Mesothelial cell of epicardium (in vitro differentiated cells): ENCODE measurements around the gene HOXD4. TPM values are rescaled to one million over a fixed set of nuclear protein-coding genes. Genes with fewer than 3 reads are reported as not detected.
A peak's percentile ranks its signal among the peaks of the same experiment; 100 is the strongest.

Source experiments
- DNase-seq, 2 experiments: peaks; one replicate each; pipeline ENCODE4 v3.0.0; 2021; ENCODE audit warnings: low spot score in 2 of 2; ENCODE audit not compliant: unreplicated experiment in 2 of 2
- H3K27ac Mint-ChIP-seq: 2 replicates; pipeline ENCODE4 v1.8.0; 2021; ENCODE audit warnings: mixed read lengths
- H3K27me3 Mint-ChIP-seq: 2 replicates; pipeline ENCODE4 v1.8.0; 2021; ENCODE audit warnings: low read depth, mixed read lengths
- H3K36me3 Mint-ChIP-seq: 2 replicates; pipeline ENCODE4 v1.8.0; 2021; ENCODE audit warnings: mixed read lengths
- H3K4me1 Mint-ChIP-seq: 2 replicates; pipeline ENCODE4 v1.8.0; 2021; ENCODE audit warnings: mixed read lengths
- H3K4me3 Mint-ChIP-seq: 2 replicates; pipeline ENCODE4 v1.8.0; 2021; ENCODE audit warnings: mild to moderate bottlenecking, moderate library complexity, mixed read lengths
- H3K9me3 Mint-ChIP-seq: 2 replicates; pipeline ENCODE4 v1.8.0; 2021; ENCODE audit warnings: mixed read lengths
- CTCF ChIP-seq: fragments of 200-600 bp; sonication (generic); IDR thresholded peaks from one replicate; pipeline ENCODE4 v1.5.0; 2021; ENCODE audit warnings: antibody characterized with exemption; ENCODE audit not compliant: unreplicated experiment
- total RNA-seq: library from RNA; stranded (reverse); gene quantifications from 3 replicates; pipeline ENCODE4 v1.2.1, GENCODE V29; 2021

HOXD4 gene
- total RNA-seq, 1 donor from 2014 or later, result 0.67 TPM

GRCh38 chr2:176184749-176185148, 33.4 kb downstream of the HOXD4 start:
- DNase-seq, result no peak
- no peak for TF ChIP-seq CTCF
- Mint-ChIP-seq H3K4me3 (no peak overlapping the region), H3K36me3 (no peaks in the 10 kb centered on the region), H3K27ac (no peak overlapping the region), H3K9me3 (no peaks in the 10 kb centered on the region), H3K27me3 (peaks cover 95% of the 10 kb centered on the region), H3K4me1 (peaks cover 17% of the 10 kb centered on the region)

- DNase-seq, result no peak
- H3K4me3 Mint-ChIP-seq, result no peak overlapping the region
- peaks cover 18% of the 10 kb centered on the region for H3K4me1 Mint-ChIP-seq
- no peaks in the 10 kb centered on the region for H3K36me3 Mint-ChIP-seq
- H3K9me3 Mint-ChIP-seq, result no peaks in the 10 kb centered on the region
- no peak overlapping the region for H3K27ac Mint-ChIP-seq
- H3K27me3 Mint-ChIP-seq, result peaks cover 94% of the 10 kb centered on the region
- TF ChIP-seq CTCF, result no peak
These were observed 34.7 kb downstream of the HOXD4 start for GRCh38 chr2:176186024-176186423.

DNA sequence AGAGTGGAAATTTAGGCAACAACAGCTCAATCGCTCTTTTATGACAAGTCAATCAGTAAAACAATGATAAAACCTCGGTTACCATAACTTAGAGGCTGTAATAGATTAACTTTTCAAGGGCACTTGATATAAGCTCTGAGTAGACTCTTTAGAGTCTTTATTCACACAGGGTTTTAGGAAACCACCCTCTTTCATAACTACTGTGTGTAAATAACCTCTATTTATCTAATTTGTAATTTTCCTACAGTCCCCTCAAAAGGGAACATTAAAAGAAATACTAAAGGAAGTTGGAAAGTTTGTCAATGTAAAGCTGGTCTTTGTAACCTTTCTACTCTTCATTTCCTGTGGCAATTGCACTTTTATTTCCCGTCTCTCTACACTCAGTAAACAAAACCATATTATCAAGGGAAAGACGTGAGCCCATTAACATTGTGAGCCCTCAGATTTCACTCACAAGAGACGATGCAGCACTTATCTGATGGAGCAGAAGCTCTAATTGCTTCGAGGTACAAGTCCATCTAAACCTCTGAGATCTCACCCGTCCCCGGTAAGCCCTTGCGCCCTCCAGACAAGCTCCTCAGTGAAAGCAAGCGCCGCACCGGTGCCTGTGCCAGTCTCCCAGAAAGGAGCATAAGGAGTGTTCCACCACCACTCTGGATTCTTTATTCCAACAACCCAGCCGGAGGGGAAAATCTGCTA, 36.0 kb downstream of the HOXD4 start:
- no peak for TF ChIP-seq CTCF
- Mint-ChIP-seq H3K9me3 (no peaks in the 10 kb centered on the region), H3K27ac (no peak overlapping the region), H3K36me3 (no peaks in the 10 kb centered on the region), H3K27me3 (peaks cover 94% of the 10 kb centered on the region), H3K4me3 (peak overlapping the region; percentile 69), H3K4me1 (peaks cover 18% of the 10 kb centered on the region)
- DNase-seq, result no peak

DNA sequence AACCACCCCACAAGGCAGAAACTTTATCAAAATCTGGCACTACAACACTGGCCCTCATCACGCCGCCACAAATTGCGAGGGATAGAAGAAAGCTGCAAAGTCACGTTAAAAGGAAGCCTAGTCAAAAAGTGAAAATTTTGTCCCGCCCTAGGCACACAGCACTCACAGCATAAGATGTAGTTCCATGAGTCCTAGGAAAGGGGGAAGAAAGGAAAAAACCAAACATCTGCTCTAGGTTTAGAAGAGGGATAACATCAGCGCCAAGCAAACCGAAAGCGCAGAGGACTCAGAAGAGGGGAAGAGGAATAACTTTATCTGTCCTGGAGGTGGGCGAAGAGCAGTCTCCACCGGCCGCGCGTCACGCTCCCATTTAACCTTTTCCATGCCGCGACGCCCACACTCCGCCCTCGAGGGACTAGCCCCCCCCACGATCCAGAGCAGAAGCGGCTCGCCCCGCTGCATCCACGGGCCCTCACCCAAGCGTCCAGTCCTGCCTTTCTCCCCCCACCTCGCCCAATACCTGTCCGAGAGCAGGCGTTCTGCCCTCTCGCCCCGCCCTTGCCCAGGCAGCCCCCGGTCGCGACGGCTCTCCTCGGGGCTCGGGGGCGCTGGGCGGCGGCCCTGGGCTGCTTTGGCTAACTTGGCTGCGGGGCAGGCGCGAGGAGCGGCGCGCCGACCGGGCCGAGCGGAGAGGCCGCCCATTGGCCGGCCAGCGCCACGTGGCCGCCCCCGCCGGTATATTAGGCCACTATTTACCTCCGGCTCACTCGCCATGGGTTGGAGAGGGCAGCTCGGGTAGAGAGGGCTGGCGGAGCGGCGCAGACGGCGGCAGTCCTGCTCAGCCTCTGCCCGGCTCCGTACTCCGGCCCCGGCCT, 36.8 kb downstream of the HOXD4 start, which contains the start of gene HOXD1:
Gene HOXD1, plus strand, starts transcription at position 770 of the 875 bp plus-strand sequence. CDS start 134 bp downstream, outside the sequence.
- Mint-ChIP-seq H3K4me3 (peak within 1 kb of the TSS; percentile 69), H3K27me3 (peaks cover 94% of the 10 kb centered on the region), H3K9me3 (no peaks in the 10 kb centered on the region), H3K36me3 (no peaks in the 10 kb centered on the region), H3K27ac (no peak within 1 kb of the TSS), H3K4me1 (peaks cover 18% of the 10 kb centered on the region)
- no peak for DNase-seq
- no peak for TF ChIP-seq CTCF

GRCh38 chr2:176188774-176189680, 37.7 kb downstream of the HOXD4 start:
- no peaks in the 10 kb centered on the region for H3K36me3 Mint-ChIP-seq
- DNase-seq, result no peak
- H3K9me3 Mint-ChIP-seq, result no peaks in the 10 kb centered on the region
- no peak overlapping the region for H3K27ac Mint-ChIP-seq
- TF ChIP-seq CTCF, result no peak
- peaks cover 94% of the 10 kb centered on the region for H3K27me3 Mint-ChIP-seq
- H3K4me3 Mint-ChIP-seq, result peak overlapping the region; percentile 44
- H3K4me1 Mint-ChIP-seq, result peaks cover 18% of the 10 kb centered on the region
